Measurements from ENCODE around the gene SUMO3. TPM values are rescaled to one million over a fixed set of nuclear protein-coding genes. Genes with fewer than 3 reads are reported as not detected.
A peak's percentile ranks its signal among the peaks of the same experiment; 100 is the strongest.

Gene SUMO3
- total and polyA plus RNA-seq, 4 donors = 66.8 to 159 (median 112) TPM

DNA sequence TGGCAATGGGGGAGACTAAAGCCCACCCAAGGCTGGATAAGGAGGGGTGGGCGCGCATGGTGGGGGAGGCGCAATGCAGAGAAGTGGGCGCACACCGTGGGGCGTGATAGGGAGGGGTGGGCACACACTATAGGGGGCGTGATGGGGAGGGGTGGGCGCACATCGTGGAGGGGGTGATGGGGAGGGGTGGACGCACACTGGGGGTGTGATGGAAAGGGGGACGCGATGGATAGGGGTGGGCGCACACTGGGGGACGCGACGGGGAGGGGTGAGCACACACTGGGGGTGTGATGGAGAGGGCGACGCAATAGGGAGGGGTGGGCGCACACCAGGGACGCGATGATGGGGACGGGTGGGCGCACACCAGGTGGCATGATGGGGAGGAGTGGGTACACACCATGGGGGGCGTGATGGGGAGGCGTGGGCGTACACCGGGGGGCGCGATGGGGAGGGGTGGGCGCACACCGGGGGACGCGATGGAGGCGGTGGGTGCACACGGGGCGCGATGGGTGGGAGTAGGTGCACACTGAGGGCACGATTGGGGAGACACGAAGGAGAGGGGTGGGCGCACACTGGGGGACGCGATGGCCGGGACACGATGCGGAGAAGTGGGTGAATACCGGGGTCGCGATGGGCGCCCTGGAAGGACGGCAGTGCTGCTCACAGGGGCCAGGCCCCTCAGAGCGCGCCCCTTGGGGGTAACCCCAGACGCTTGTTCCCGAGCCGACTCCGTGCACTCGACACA, 929 bp downstream of the SUMO3 start:
- Histone ChIP-seq H3K36me3 (ENCODE audit: control insufficient read depth, insufficient read depth, low read length) (peaks cover 28% of the 10 kb centered on the region), H3K4me1 (ENCODE audit: control insufficient read depth, insufficient read depth, low read length) (peaks cover 29% of the 10 kb centered on the region), H3K27me3 (ENCODE audit: control insufficient read depth, insufficient read depth, low read length) (no peaks in the 10 kb centered on the region), H3K27ac (ENCODE audit: low read depth, low read length) (no peak overlapping the region), H3K4me3 (ENCODE audit: low read depth, low read length) (peak overlapping the region; percentile 58), H3K9me3 (ENCODE audit: control insufficient read depth, insufficient read depth, low read length) (peaks cover 4% of the 10 kb centered on the region)
- no peak for DNase-seq (ENCODE audit: low read depth in 4 of 6, low spot score in 6 of 6)
- 48% methylated on average over 51 of the region's 57 CpGs for WGBS (ENCODE audit: insufficient coverage)

DNA sequence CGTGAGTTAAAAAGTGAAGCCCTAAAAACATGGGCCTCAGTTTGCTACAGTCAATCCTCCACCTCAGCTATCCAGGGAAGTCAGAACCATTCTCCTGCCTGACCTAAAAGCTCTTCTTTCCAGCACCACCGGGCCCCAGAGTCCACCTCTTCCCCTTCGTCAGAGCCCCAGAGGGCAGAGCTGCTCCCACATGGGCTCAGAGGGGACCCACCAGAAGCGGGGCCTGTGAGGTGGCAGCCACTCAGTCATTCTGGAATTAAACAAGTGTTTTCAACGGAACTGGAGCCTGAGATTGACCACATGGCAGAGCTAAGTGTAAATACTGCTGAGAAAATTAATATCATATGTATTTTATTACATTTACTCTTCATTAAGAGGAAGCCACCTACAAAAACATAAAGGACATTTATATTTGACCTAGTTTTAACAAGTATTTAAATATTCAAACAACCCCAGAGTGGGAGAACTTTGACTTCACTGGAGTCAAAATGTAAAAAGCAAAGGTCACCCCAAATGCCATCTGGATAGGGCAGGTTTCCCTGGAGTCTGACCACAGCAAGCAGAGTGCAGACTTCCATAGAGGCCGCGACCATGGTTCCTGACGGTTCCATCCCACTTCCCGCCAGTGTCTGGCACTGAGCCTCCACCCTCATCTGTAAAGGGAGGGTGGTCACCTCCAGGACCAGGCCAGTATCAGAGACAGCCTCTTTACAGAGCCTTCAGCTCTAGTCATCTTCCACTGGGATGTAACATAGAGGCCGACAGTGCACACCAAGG, 1.8 kb downstream of the SUMO3 start:
- Histone ChIP-seq H3K36me3 (ENCODE audit: control insufficient read depth, insufficient read depth, low read length) (peaks cover 34% of the 10 kb centered on the region), H3K27me3 (ENCODE audit: control insufficient read depth, insufficient read depth, low read length) (no peaks in the 10 kb centered on the region), H3K9me3 (ENCODE audit: control insufficient read depth, insufficient read depth, low read length) (no peaks in the 10 kb centered on the region), H3K4me3 (ENCODE audit: low read depth, low read length) (no peak overlapping the region), H3K4me1 (ENCODE audit: control insufficient read depth, insufficient read depth, low read length) (peaks cover 29% of the 10 kb centered on the region), H3K27ac (ENCODE audit: low read depth, low read length) (no peak overlapping the region)
- peak in 1 of 6 donors; percentile 24 for DNase-seq (ENCODE audit: low read depth in 4 of 6, low spot score in 6 of 6)
- WGBS (ENCODE audit: insufficient coverage) = 70% methylated on average over 7 of the region's 10 CpGs

- peaks cover 29% of the 10 kb centered on the region for H3K4me1 ChIP-seq (ENCODE audit: control insufficient read depth, insufficient read depth, low read length)
- no peak overlapping the region for H3K4me3 ChIP-seq (ENCODE audit: low read depth, low read length)
Observed at GRCh38 chr21:44815225-44815624, 2.6 kb downstream of the SUMO3 start.

DNA sequence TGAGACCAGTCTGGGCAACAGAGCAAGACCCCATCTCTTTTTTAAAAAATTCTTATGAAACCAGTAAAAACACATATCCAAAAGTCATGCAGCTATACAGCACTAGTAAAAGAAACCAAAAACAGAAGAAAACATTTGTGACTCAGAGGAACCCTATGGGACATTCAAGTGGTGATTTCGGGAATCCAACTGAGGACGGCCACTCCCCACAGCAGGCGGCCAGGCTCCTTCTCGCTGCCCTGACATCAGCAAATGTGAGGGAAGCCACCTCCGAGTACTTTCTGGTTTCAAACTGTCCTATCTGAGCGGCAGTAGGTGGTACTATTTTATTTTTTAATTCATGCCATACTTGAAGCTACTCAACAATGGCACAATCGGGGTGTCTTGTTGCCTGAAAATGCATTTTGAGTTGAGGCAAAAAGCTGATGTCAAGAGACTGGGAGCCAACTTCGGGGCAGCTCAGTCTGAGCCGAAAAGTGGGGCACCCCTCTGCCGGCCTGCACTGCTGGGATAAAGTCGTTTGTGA, 3.3 kb downstream of the SUMO3 start:
- 78% methylated on average over 4 of the region's 11 CpGs for WGBS (ENCODE audit: insufficient coverage)
- H3K9me3 ChIP-seq (ENCODE audit: control insufficient read depth, insufficient read depth, low read length) = no peaks in the 10 kb centered on the region
- peaks cover 29% of the 10 kb centered on the region for H3K4me1 ChIP-seq (ENCODE audit: control insufficient read depth, insufficient read depth, low read length)
- no peak overlapping the region for H3K4me3 ChIP-seq (ENCODE audit: low read depth, low read length)
- DNase-seq (ENCODE audit: low read depth in 4 of 6, low spot score in 6 of 6) = no peak
- H3K27ac ChIP-seq (ENCODE audit: low read depth, low read length) = no peak overlapping the region
- H3K36me3 ChIP-seq (ENCODE audit: control insufficient read depth, insufficient read depth, low read length) = peaks cover 49% of the 10 kb centered on the region
- H3K27me3 ChIP-seq (ENCODE audit: control insufficient read depth, insufficient read depth, low read length) = no peaks in the 10 kb centered on the region

More at GRCh38 chr21:44815225-44815624, 2.6 kb downstream of the SUMO3 start:
- Histone ChIP-seq H3K27me3 (ENCODE audit: control insufficient read depth, insufficient read depth, low read length) (no peaks in the 10 kb centered on the region), H3K27ac (ENCODE audit: low read depth, low read length) (no peak overlapping the region), H3K9me3 (ENCODE audit: control insufficient read depth, insufficient read depth, low read length) (no peaks in the 10 kb centered on the region), H3K36me3 (ENCODE audit: control insufficient read depth, insufficient read depth, low read length) (peaks cover 43% of the 10 kb centered on the region)
- DNase-seq (ENCODE audit: low read depth in 4 of 6, low spot score in 6 of 6) = no peak
- 92% methylated on average over 8 of the region's 8 CpGs for WGBS (ENCODE audit: insufficient coverage)

DNA sequence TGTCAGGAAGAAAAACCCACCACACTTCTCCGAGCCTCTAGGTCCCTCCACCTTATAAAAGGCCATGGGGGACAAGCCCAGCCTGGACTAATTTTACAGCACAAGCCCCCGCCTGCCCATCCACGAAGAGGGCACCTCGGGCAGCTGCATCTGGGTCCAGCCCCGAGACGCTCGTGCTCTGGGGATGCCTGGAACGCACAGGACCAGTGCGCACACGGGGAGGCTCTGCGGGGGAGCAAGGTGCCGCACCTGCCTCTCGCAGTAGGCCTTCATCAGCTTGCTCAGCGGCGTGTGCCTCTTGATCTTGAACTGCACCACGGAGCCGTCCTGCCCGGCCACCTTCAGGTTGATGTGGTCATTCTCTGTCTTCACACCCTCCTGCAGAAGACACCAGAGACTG, 4.1 kb downstream of the SUMO3 start:
- Histone ChIP-seq H3K9me3 (ENCODE audit: control insufficient read depth, insufficient read depth, low read length) (no peaks in the 10 kb centered on the region), H3K27ac (ENCODE audit: low read depth, low read length) (no peak overlapping the region), H3K4me1 (ENCODE audit: control insufficient read depth, insufficient read depth, low read length) (peaks cover 28% of the 10 kb centered on the region), H3K36me3 (ENCODE audit: control insufficient read depth, insufficient read depth, low read length) (peaks cover 56% of the 10 kb centered on the region), H3K27me3 (ENCODE audit: control insufficient read depth, insufficient read depth, low read length) (no peaks in the 10 kb centered on the region), H3K4me3 (ENCODE audit: low read depth, low read length) (no peak overlapping the region)
- WGBS (ENCODE audit: insufficient coverage) = 90% methylated on average over 17 of the region's 18 CpGs
- DNase-seq (ENCODE audit: low read depth in 4 of 6, low spot score in 6 of 6) = no peak

- WGBS (ENCODE audit: insufficient coverage) = 86% methylated on average over 5 of the region's 10 CpGs
- peaks cover 62% of the 10 kb centered on the region for H3K36me3 ChIP-seq (ENCODE audit: control insufficient read depth, insufficient read depth, low read length)
- no peak overlapping the region for H3K27ac ChIP-seq (ENCODE audit: low read depth, low read length)
- DNase-seq (ENCODE audit: low read depth in 4 of 6, low spot score in 6 of 6) = no peak
- H3K4me3 ChIP-seq (ENCODE audit: low read depth, low read length) = no peak overlapping the region
- no peaks in the 10 kb centered on the region for H3K9me3 ChIP-seq (ENCODE audit: control insufficient read depth, insufficient read depth, low read length)
- peaks cover 23% of the 10 kb centered on the region for H3K4me1 ChIP-seq (ENCODE audit: control insufficient read depth, insufficient read depth, low read length)
- no peaks in the 10 kb centered on the region for H3K27me3 ChIP-seq (ENCODE audit: control insufficient read depth, insufficient read depth, low read length)
Observed at GRCh38 chr21:44813149-44813548, 4.7 kb downstream of the SUMO3 start.

DNA sequence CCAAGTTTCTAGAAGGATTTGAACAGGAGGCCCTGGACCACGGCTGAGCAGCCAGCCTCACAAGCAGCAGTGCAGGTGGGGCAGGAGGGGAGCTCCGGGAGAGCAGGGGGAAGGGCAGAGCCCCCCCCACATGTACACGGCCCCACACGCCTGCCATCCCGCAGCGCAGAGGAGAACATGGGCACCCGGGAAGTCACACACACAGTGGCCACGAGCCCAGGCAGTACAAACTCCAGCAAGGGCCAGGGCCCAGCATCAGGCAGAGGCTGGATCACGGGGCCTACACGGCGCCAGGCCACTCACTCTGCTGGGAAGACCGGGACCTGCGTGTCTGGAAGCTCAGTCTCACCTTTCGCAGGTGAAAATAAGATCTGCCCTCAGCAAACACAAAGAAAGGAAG, 5.2 kb downstream of the SUMO3 start:
- H3K36me3 ChIP-seq (ENCODE audit: control insufficient read depth, insufficient read depth, low read length) = peaks cover 67% of the 10 kb centered on the region
- WGBS (ENCODE audit: insufficient coverage) = 93% methylated on average over 13 of the region's 14 CpGs
- no peak for DNase-seq (ENCODE audit: low read depth in 4 of 6, low spot score in 6 of 6)
- peaks cover 23% of the 10 kb centered on the region for H3K4me1 ChIP-seq (ENCODE audit: control insufficient read depth, insufficient read depth, low read length)
- no peaks in the 10 kb centered on the region for H3K9me3 ChIP-seq (ENCODE audit: control insufficient read depth, insufficient read depth, low read length)
- no peaks in the 10 kb centered on the region for H3K27me3 ChIP-seq (ENCODE audit: control insufficient read depth, insufficient read depth, low read length)
- no peak overlapping the region for H3K27ac ChIP-seq (ENCODE audit: low read depth, low read length)
- no peak overlapping the region for H3K4me3 ChIP-seq (ENCODE audit: low read depth, low read length)

DNA sequence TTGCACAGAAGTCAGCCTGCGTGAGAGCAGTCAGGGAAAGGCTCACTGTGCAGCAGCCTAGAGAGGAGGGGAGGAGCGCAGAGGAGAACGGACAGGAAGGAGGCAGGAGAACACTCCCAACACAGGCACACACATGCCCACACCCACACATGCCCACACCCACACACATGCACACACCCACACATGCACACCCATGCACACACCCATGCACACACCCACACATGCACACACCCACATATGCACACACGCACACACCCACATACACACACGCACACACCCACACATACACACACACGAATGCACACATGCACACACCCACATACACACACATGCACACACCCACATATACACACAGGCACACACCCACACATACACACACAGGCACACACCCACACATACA, 7.1 kb downstream of the SUMO3 start:
- Histone ChIP-seq H3K27ac (ENCODE audit: low read depth, low read length) (no peak overlapping the region), H3K27me3 (ENCODE audit: control insufficient read depth, insufficient read depth, low read length) (no peaks in the 10 kb centered on the region), H3K9me3 (ENCODE audit: control insufficient read depth, insufficient read depth, low read length) (no peaks in the 10 kb centered on the region), H3K4me3 (ENCODE audit: low read depth, low read length) (no peak overlapping the region), H3K4me1 (ENCODE audit: control insufficient read depth, insufficient read depth, low read length) (peaks cover 8% of the 10 kb centered on the region), H3K36me3 (ENCODE audit: control insufficient read depth, insufficient read depth, low read length) (peaks cover 83% of the 10 kb centered on the region)
- WGBS (ENCODE audit: insufficient coverage) = 94% methylated on average over 4 of the region's 6 CpGs
- no peak for DNase-seq (ENCODE audit: low read depth in 4 of 6, low spot score in 6 of 6)

DNA sequence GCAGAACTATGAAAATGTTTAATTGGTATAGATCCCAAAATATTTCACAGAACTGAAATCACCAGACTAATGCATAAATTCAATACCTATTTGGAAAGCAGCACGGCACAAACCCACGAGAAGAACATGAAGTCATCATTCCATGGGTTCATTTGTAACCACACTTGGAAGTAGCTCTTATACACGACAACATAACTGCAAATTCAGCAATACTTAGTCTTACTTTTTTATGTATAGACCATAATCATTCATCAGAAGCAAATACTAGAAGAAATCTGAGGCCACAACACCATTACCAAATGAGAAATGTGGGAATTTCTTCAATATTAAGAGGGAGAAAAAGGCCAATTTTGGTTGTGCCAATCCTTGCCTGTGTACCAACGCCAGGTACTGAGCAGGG, 12.0 kb downstream of the SUMO3 start:
- Histone ChIP-seq H3K27ac (ENCODE audit: low read depth, low read length) (no peak overlapping the region), H3K9me3 (ENCODE audit: control insufficient read depth, insufficient read depth, low read length) (no peaks in the 10 kb centered on the region), H3K4me3 (ENCODE audit: low read depth, low read length) (no peak overlapping the region), H3K4me1 (ENCODE audit: control insufficient read depth, insufficient read depth, low read length) (peaks cover 11% of the 10 kb centered on the region), H3K27me3 (ENCODE audit: control insufficient read depth, insufficient read depth, low read length) (no peaks in the 10 kb centered on the region), H3K36me3 (ENCODE audit: control insufficient read depth, insufficient read depth, low read length) (peaks cover 53% of the 10 kb centered on the region)
- no peak for DNase-seq (ENCODE audit: low read depth in 4 of 6, low spot score in 6 of 6)
- 78% methylated on average over 3 of the region's 4 CpGs for WGBS (ENCODE audit: insufficient coverage)
